22Rv1 (cell line): ENCODE results near the gene LAGE3.

ENCODE experiments used
- H3K27ac ChIP-seq: fragments of 450-650 bp; 2 replicates; pipeline ENCODE4 v1.5.1; 2017
- CTCF ChIP-seq: fragments of 450-650 bp; IDR thresholded peaks from 2 replicates; pipeline ENCODE4 v1.5.1; 2017; ENCODE audit warnings: mild to moderate bottlenecking
- ZFX ChIP-seq: fragments of 450-650 bp; IDR thresholded peaks from 2 replicates; pipeline ENCODE4 v1.6.1; 2017; ENCODE audit warnings: antibody characterized with exemption, borderline replicate concordance

Gene LAGE3

GRCh38 chrX:154468217-154468616 is 10.9 kb downstream of the LAGE3 start:
- no peak overlapping the region for H3K27ac ChIP-seq
- TF ChIP-seq CTCF = no peak
- TF ChIP-seq ZFX = no peak

GRCh38 chrX:154467556-154467955 is 11.5 kb downstream of the LAGE3 start:
- H3K27ac ChIP-seq = no peak overlapping the region
- TF ChIP-seq ZFX = no peak
- no peak for TF ChIP-seq CTCF

- TF ChIP-seq CTCF = no peak
- TF ChIP-seq ZFX = no peak
- H3K27ac ChIP-seq = no peak overlapping the region
These were observed 12.2 kb downstream of the LAGE3 start for GRCh38 chrX:154466907-154467306.

GRCh38 chrX:154466036-154466435 is 13.0 kb downstream of the LAGE3 start:
- TF ChIP-seq ZFX (no peak), CTCF (no peak)
- no peak overlapping the region for H3K27ac ChIP-seq

GRCh38 chrX:154465601-154466000 is 13.5 kb downstream of the LAGE3 start:
- no peak for TF ChIP-seq CTCF
- TF ChIP-seq ZFX = no peak

GRCh38 chrX:154464806-154465365 is 14.2 kb downstream of the LAGE3 start:
- H3K27ac ChIP-seq = no peak overlapping the region
- no peak for TF ChIP-seq CTCF
- TF ChIP-seq ZFX = no peak

More at GRCh38 chrX:154465601-154466000, 13.5 kb downstream of the LAGE3 start:
- no peak overlapping the region for H3K27ac ChIP-seq

GRCh38 chrX:154463611-154464220 is 15.4 kb downstream of the LAGE3 start:
- no peak overlapping the region for H3K27ac ChIP-seq
- no peak for TF ChIP-seq CTCF
- TF ChIP-seq ZFX = no peak
